Ramos (cell line): ENCODE measurements around the gene HEMK1.

Experiments
- in situ Hi-C: fragments of 300-500 bp; cut with MboI; formaldehyde crosslinking; loops from one replicate; pipeline ENCODE4 v1.14.3; 2022; ENCODE audit warnings: low sequenced_read_pairs; ENCODE audit not compliant: unreplicated experiment

HEMK1 gene

GRCh38 chr3:50572801-50573371, 3.6 kb downstream of the HEMK1 start:
- in situ Hi-C loops: no loop called here

- in situ Hi-C loops: no loop called here
Observed at GRCh38 chr3:50573566-50574443, 4.5 kb downstream of the HEMK1 start.

- in situ Hi-C loops: no loop called here
Observed at GRCh38 chr3:50574444-50574831, 5.1 kb downstream of the HEMK1 start.

- in situ Hi-C loops: no loop called here
Observed at GRCh38 chr3:50575372-50575771, 6.0 kb downstream of the HEMK1 start.

GRCh38 chr3:50577348-50577747, 8.0 kb downstream of the HEMK1 start:
- in situ Hi-C loops: no loop called here

- in situ Hi-C loops: no loop called here
Observed at GRCh38 chr3:50580683-50581458, 11.5 kb downstream of the HEMK1 start.

GRCh38 chr3:50581459-50581842, 12.1 kb downstream of the HEMK1 start:
- in situ Hi-C loops: no loop called here

- in situ Hi-C loops: no loop called here
Observed at GRCh38 chr3:50582083-50582482, 12.8 kb downstream of the HEMK1 start.

- in situ Hi-C loops: no loop called here
Observed at GRCh38 chr3:50583897-50584296, 14.6 kb downstream of the HEMK1 start.

GRCh38 chr3:50584391-50584790, 15.1 kb downstream of the HEMK1 start:
- in situ Hi-C loops: no loop called here

- in situ Hi-C loops: no loop called here
Observed at GRCh38 chr3:50585919-50586762, 16.8 kb downstream of the HEMK1 start.

GRCh38 chr3:50586763-50587070, 17.4 kb downstream of the HEMK1 start:
- in situ Hi-C loops: no loop called here

GRCh38 chr3:50587373-50587772, 18.1 kb downstream of the HEMK1 start:
- in situ Hi-C loops: no loop called here

GRCh38 chr3:50587806-50588758, 18.8 kb downstream of the HEMK1 start:
- in situ Hi-C loops: no loop called here

GRCh38 chr3:50588759-50589433, 19.6 kb downstream of the HEMK1 start:
- in situ Hi-C loops: no loop called here

- in situ Hi-C loops: no loop called here
Observed at GRCh38 chr3:50591196-50591741, 21.9 kb downstream of the HEMK1 start.

GRCh38 chr3:50592568-50592967, 23.2 kb downstream of the HEMK1 start:
- in situ Hi-C loops: no loop called here

GRCh38 chr3:50594253-50594785, 25.0 kb downstream of the HEMK1 start:
- in situ Hi-C loops: no loop called here
